ENCODE measurements around the gene AQP12B.

Gene AQP12B

GRCh38 chr2:240638512-240639160 lies 44.0 kb downstream of the AQP12B start:
- TF ChIP-seq POLR2A (IDR thresholded peaks at IDR 0.05; ENCODE audit: low read depth, low read length): no peak
- no peak for DNase-seq (ENCODE audit: insufficient read length, low spot score)
- FAIRE-seq: no peak

DNA sequence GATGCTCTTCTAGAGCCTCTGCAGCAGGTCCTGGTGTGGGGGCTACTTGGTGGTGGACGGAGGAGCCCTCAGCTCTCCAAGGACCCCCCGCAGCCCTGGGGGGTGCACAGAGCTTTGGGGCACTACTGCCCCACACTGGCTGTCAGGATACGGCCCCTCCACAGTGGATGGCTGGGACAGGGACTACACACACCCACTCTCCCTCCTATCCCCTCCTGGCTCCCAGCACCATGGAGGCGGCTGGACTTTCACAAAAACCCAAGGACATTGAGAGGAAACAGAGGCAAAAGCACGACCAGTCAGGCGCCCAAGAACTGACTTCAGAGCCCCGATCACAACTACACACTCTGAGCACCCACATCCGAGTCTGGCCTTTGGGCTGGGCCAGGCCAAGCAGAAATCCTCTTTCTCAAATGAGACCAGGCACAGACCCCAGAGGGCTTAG lies 44.8 kb downstream of the AQP12B start:
- no peak for DNase-seq (ENCODE audit: insufficient read length, low spot score)
- TF ChIP-seq POLR2A (IDR thresholded peaks at IDR 0.05; ENCODE audit: low read depth, low read length): no peak
- FAIRE-seq: no peak

DNA sequence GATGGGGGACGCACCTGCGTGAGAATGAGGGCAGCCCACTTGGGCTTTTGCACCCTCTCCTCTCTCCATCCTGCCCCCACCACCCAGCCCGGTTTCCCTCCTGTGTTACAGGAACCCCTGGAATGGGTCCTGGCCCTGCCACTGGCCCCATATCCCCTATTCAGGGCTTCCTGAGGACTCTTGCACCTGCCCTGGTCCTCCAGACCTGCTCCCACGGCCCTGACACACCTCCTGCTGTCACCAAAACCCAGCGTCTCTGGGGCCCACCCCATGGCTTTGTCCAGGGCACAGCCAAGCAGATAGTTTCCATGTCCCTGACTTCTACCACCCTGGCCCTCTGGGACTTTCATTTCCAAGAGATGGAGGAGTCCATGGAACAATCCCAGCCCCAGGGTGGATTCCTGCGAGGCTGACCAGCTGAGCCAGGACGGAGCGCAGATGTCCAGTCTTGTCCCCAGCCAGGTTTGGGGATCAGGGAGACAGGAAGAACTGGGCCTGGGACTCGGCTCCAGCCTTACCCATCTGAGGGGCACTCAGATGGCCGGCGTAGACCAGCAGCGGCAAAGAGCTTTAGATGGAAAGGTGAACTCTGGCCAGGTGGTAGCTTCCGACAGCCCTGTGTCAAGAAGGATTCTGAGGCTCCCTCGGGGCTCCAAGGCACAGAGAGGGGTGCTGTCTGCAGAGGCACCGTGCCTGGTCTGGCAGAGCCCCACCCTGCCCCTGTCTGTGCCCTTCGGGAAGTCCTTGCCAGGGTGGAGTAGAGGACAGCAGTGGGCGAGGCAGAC lies 45.4 kb downstream of the AQP12B start:
- no peak for DNase-seq (ENCODE audit: insufficient read length, low spot score)
- FAIRE-seq: no peak
- no peak for TF ChIP-seq POLR2A (IDR thresholded peaks at IDR 0.05; ENCODE audit: low read depth, low read length)

- no peak for DNase-seq (ENCODE audit: insufficient read length, low spot score)
- FAIRE-seq: no peak
- TF ChIP-seq POLR2A (IDR thresholded peaks at IDR 0.05; ENCODE audit: low read depth, low read length): no peak
Observed at GRCh38 chr2:240636563-240637115, 46.0 kb downstream of the AQP12B start.

DNA sequence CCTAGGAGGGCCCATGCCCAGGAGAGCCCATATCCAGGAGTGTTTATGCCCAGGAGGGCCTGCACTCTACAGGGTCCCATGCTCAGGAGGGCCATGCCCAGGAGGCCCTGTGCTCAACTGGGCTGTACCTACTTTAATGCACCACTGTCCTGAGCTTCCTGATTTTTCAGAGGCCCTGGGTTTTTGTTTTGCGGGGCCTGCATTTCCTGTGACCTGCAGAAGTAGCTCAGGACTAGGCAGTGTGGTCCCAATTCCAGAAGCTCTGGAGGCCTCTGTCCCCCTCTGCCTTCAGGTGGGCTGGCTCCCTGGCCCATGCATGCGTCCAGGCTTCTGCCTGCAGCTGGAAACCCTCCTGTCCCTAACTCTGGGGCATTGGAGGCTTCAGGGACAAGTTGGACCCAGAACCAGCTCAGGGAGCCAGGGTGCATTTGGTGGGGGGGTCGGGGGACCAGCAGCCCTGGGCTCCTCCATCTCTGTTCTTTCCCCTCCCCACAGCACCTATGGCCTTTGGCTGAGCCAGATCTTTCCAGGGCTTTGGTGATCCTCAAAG lies 46.6 kb downstream of the AQP12B start:
- TF ChIP-seq POLR2A (IDR thresholded peaks at IDR 0.05; ENCODE audit: low read depth, low read length): no peak
- no peak for FAIRE-seq
- DNase-seq (ENCODE audit: insufficient read length, low spot score): no peak

GRCh38 chr2:240635121-240635997 lies 47.3 kb downstream of the AQP12B start:
- no peak for DNase-seq (ENCODE audit: insufficient read length, low spot score)
- FAIRE-seq: no peak
- TF ChIP-seq POLR2A (IDR thresholded peaks at IDR 0.05; ENCODE audit: low read depth, low read length): no peak

DNA sequence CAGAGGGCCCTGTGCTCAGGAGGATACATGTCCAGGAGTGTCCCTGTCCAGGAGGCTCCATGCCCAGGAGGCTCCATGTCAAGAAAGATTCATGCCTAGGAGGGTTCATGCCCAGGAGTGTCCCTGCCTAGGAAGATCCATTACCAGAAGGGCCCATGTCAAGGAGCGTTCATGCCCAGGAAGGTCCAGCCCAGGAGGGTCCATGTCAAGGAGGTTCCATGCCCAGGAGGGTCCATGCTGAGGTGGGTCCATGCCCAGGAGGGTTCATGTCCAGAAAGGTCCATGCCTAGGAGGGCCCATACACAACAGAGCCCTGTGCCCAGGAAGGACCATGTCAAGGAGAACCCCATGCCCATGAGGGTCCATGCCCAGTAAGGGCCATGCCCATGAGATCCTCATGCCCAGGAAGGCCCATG lies 50.4 kb downstream of the AQP12B start:
- DNase-seq (ENCODE audit: insufficient read length, low spot score): no peak
- FAIRE-seq: no peak
- no peak for TF ChIP-seq POLR2A (IDR thresholded peaks at IDR 0.05; ENCODE audit: low read depth, low read length)

DNA sequence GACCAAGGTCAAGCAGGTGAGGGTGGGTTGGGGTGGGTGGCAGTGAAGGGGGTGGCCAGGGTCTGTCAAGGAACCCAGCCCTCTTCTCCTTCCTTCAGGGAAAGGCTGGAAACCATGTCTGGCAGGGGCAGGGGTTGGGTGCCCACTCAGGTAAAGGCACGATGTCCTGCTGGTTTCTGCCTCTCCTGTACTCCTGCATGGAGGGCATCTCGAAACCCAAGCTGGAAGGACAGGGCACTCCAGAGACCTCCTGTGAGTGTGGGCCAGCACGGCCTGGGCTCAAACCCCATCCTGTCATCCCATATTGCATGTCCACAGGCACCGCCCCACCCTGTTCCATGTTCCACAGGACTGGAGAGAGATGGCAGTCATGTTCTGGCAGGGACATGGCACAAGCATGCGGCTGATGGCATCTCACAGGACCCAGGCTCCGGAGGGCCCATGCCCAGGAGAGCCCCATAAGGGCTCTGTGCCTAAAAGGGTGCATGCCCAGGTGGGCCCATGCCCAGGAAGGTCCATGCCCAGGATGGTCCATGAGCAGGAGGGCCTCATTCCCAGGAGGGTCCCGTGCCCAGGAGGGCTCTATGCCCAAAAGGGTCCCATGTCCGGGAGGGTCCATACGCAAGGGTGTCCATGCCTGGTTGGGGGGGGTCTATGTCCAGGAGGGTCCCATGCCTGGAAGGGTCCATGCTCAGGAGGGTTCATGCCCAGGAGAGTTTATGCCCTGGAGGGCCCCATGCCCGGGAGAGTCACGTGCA lies 51.0 kb downstream of the AQP12B start:
- FAIRE-seq: no peak
- DNase-seq (ENCODE audit: insufficient read length, low spot score): no peak
- TF ChIP-seq POLR2A (IDR thresholded peaks at IDR 0.05; ENCODE audit: low read depth, low read length): no peak

- no peak for TF ChIP-seq POLR2A (IDR thresholded peaks at IDR 0.05; ENCODE audit: low read depth, low read length)
- no peak for FAIRE-seq
- no peak for DNase-seq (ENCODE audit: insufficient read length, low spot score)
Observed at GRCh38 chr2:240630771-240631547, 51.7 kb downstream of the AQP12B start.

GRCh38 chr2:240629968-240630770 lies 52.5 kb downstream of the AQP12B start:
- TF ChIP-seq POLR2A (IDR thresholded peaks at IDR 0.05; ENCODE audit: low read depth, low read length): no peak
- DNase-seq (ENCODE audit: insufficient read length, low spot score) (no peak), FAIRE-seq (no peak)

GRCh38 chr2:240629619-240629967 lies 53.1 kb downstream of the AQP12B start:
- FAIRE-seq (no peak), DNase-seq (ENCODE audit: insufficient read length, low spot score) (no peak)
- TF ChIP-seq POLR2A (IDR thresholded peaks at IDR 0.05; ENCODE audit: low read depth, low read length): no peak
